HG03175 (cell line): ENCODE results near the gene ZNF358.

Source experiments
- ATAC-seq: cut with Tn5 transposase; IDR thresholded peaks from one replicate; pipeline ENCODE4 v1.9.1; 2021; ENCODE audit warnings: mild to moderate bottlenecking, moderate library complexity; ENCODE audit not compliant: unreplicated experiment

ZNF358 gene

GRCh38 chr19:7515645-7516151, at the start of gene ZNF358:
Gene ZNF358, plus strand, starts transcription at chr19:7516103. Its CDS starts 3,140 bp downstream, at chr19:7519243.
- ATAC-seq = no peak

- ATAC-seq = no peak
Observed at GRCh38 chr19:7467009-7467989, 48.6 kb upstream of the ZNF358 start.

GRCh38 chr19:7468840-7469239, 47.1 kb upstream of the ZNF358 start:
- no peak for ATAC-seq

- ATAC-seq = no peak
Observed at GRCh38 chr19:7469669-7470285, 46.1 kb upstream of the ZNF358 start.

- no peak for ATAC-seq
Observed at GRCh38 chr19:7470540-7471305, 45.2 kb upstream of the ZNF358 start.

GRCh38 chr19:7471696-7472615, 43.9 kb upstream of the ZNF358 start:
- ATAC-seq = no peak

- ATAC-seq = no peak
Observed at GRCh38 chr19:7475665-7476064, 40.2 kb upstream of the ZNF358 start.

GRCh38 chr19:7476241-7476640, 39.7 kb upstream of the ZNF358 start:
- no peak for ATAC-seq

- no peak for ATAC-seq
Observed at GRCh38 chr19:7476777-7477494, 39.0 kb upstream of the ZNF358 start.

GRCh38 chr19:7477758-7478157, 38.1 kb upstream of the ZNF358 start:
- ATAC-seq = no peak

GRCh38 chr19:7478173-7478842, 37.6 kb upstream of the ZNF358 start:
- ATAC-seq = no peak

GRCh38 chr19:7478843-7479227, 37.1 kb upstream of the ZNF358 start:
- no peak for ATAC-seq

GRCh38 chr19:7480222-7480969, 35.5 kb upstream of the ZNF358 start:
- ATAC-seq = no peak

GRCh38 chr19:7480970-7481255, 35.0 kb upstream of the ZNF358 start:
- ATAC-seq = no peak

- ATAC-seq = no peak
Observed at GRCh38 chr19:7482584-7483439, 33.1 kb upstream of the ZNF358 start.

GRCh38 chr19:7483720-7484201, 32.1 kb upstream of the ZNF358 start:
- no peak for ATAC-seq

GRCh38 chr19:7486923-7487322, 29.0 kb upstream of the ZNF358 start:
- ATAC-seq = no peak
